SK-N-SH (cell line): ENCODE measurements around the gene DISP2. TPM values are rescaled to one million over a fixed set of nuclear protein-coding genes. Genes with fewer than 3 reads are reported as not detected.
A peak's percentile ranks its signal among the peaks of the same experiment; 100 is the strongest.

Experiments
- CTCF ChIA-PET: fragments of 300-600, 350-600 bp; formaldehyde crosslinking; extraction: SDS; loops from one replicate; lab custom pipeline; 2021; lab: Yijun Ruan, JAX
- POLR2A ChIA-PET: fragments of 350-600 bp; sonication (Branson Sonifier 250); formaldehyde crosslinking; extraction: SDS; loops from one replicate; lab custom pipeline; 2020; ENCODE audit warnings: antibody characterized with exemption, inconsistent platforms; lab: Yijun Ruan, JAX
- DNase-seq: peaks from one replicate; pipeline ENCODE4 v3.0.0; 2012
- H2AFZ ChIP-seq: fragments of 200-600 bp; sonication (generic); 2 replicates; pipeline ENCODE4 v1.8.1; 2016; ENCODE audit warnings: antibody characterized with exemption, mild to moderate bottlenecking, low read depth
- H3F3A ChIP-seq: fragments of 200-600 bp; sonication (generic); replicated peaks from 2 replicates; pipeline ENCODE3; 2016; ENCODE audit warnings: antibody characterized with exemption, mild to moderate bottlenecking; ENCODE audit not compliant: insufficient read depth
- H3K27ac ChIP-seq, 2 experiments: fragments of 200-500 bp in 1 of 2; fragments of 200-600 bp in 1 of 2; sonication (Bioruptor generic) in 1 of 2; sonication (generic), shearing (Covaris generic) in 1 of 2; 2 replicates each; pipeline versions ENCODE4 v1.5.1 to v1.6.1; 2014 to 2016; ENCODE audit warnings: low read depth in 2 of 2, inconsistent platforms in 1 of 2, low read length in 1 of 2, mild to moderate bottlenecking in 1 of 2, mixed read lengths in 1 of 2
- H3K27me3 ChIP-seq: fragments of 200-600 bp; sonication (generic), shearing (Covaris generic); 2 replicates; pipeline ENCODE4 v1.6.1; 2016; ENCODE audit warnings: mixed run types; ENCODE audit not compliant: insufficient read depth
- H3K36me3 ChIP-seq, 2 experiments: fragments of 200-500 bp in 1 of 2; fragments of 200-600 bp in 1 of 2; sonication (Bioruptor generic) in 1 of 2; sonication (generic) in 1 of 2; replicated peaks in 1 of 2; 2 replicates each; pipeline versions ENCODE3 to v1.5.1; 2014 to 2016; ENCODE audit warnings: low read length in 1 of 2, mild to moderate bottlenecking in 1 of 2; ENCODE audit not compliant: insufficient read depth in 2 of 2, control insufficient read depth in 1 of 2
- H3K4me1 ChIP-seq, 2 experiments: fragments of 200-500 bp in 1 of 2; fragments of 200-600 bp in 1 of 2; sonication (Bioruptor generic) in 1 of 2; sonication (generic), shearing (Covaris generic) in 1 of 2; 2 replicates each; pipeline versions ENCODE4 v1.5.1 to v1.6.1; 2014 to 2016; ENCODE audit warnings: low read depth in 1 of 2, low read length in 1 of 2, mixed run types in 1 of 2; ENCODE audit not compliant: insufficient read depth in 2 of 2, control insufficient read depth in 1 of 2
- H3K4me2 ChIP-seq: fragments of 200-600 bp; sonication (generic), shearing (Covaris generic); 2 replicates; pipeline ENCODE4 v1.6.1; 2017; ENCODE audit warnings: mixed run types
- H3K4me3 ChIP-seq, 2 experiments: fragments of 200-500 bp in 1 of 2; fragments of 200-600 bp in 1 of 2; sonication (Bioruptor generic) in 1 of 2; sonication (generic), shearing (Covaris generic) in 1 of 2; 2 replicates each; pipeline versions ENCODE4 v1.5.1 to v1.8.1; 2014 to 2016; ENCODE audit warnings: low read depth in 2 of 2, inconsistent platforms in 1 of 2, low read length in 1 of 2, mild to moderate bottlenecking in 1 of 2, mixed read lengths in 1 of 2, moderate library complexity in 1 of 2
- H3K79me2 ChIP-seq: fragments of 200-600 bp; sonication (generic); 2 replicates; pipeline ENCODE4 v1.8.1; 2017; ENCODE audit warnings: mild to moderate bottlenecking; ENCODE audit not compliant: insufficient read depth
- H3K9ac ChIP-seq: fragments of 200-600 bp; sonication (generic); 2 replicates; pipeline ENCODE4 v1.6.1; 2017; ENCODE audit warnings: mixed run types
- H3K9me2 ChIP-seq: fragments of 200-600 bp; sonication (generic); 2 replicates; pipeline ENCODE4 v1.6.1; 2017; ENCODE audit warnings: mixed run types
- H3K9me3 ChIP-seq: fragments of 200-600 bp; sonication (generic); 2 replicates; pipeline ENCODE4 v1.6.1; 2017; ENCODE audit warnings: mixed run types, mild to moderate bottlenecking, moderate library complexity
- H4K20me1 ChIP-seq: fragments of 200-600 bp; sonication (generic); 2 replicates; pipeline ENCODE4 v1.6.1; 2017; ENCODE audit warnings: mild to moderate bottlenecking, mixed run types; ENCODE audit not compliant: insufficient read depth
- CHD2 ChIP-seq: fragments of 150-350 bp; IDR thresholded peaks from 2 replicates; pipeline ENCODE4 v1.6.1; 2018; ENCODE audit warnings: low read length; ENCODE audit not compliant: partially characterized antibody
- CTCF ChIP-seq: fragments of 200-600 bp; sonication (generic); IDR thresholded peaks from 2 replicates; pipeline ENCODE4 v1.6.1; 2017; ENCODE audit warnings: antibody characterized with exemption, mild to moderate bottlenecking, moderate library complexity
- EP300 ChIP-seq, 2 experiments: IDR thresholded peaks; 2 replicates each; pipeline versions ENCODE4 v1.4.0 to v1.6.1; 2012; ENCODE audit warnings: borderline replicate concordance in 1 of 2, low read depth in 1 of 2, low read length in 1 of 2
- EZH2phosphoT487 ChIP-seq: fragments of 200-600 bp; sonication (generic); IDR thresholded peaks from 2 replicates; pipeline ENCODE4 v1.6.1; 2017; ENCODE audit warnings: low read depth, mixed run types, mild to moderate bottlenecking, antibody characterized with exemption, moderate library complexity, borderline replicate concordance
- FOSL2 ChIP-seq: IDR thresholded peaks from 2 replicates; pipeline ENCODE4 v1.4.0; 2012; ENCODE audit warnings: low read depth, mild to moderate bottlenecking, moderate library complexity, borderline replicate concordance
- FOXJ3 ChIP-seq: sonication (generic); formaldehyde crosslinking; IDR thresholded peaks from 2 replicates; pipeline ENCODE4 v1.5.1; 2020; ENCODE audit warnings: mild to moderate bottlenecking, missing genetic modification reagents
- MXI1 ChIP-seq: IDR thresholded peaks from 2 replicates; pipeline ENCODE4 v1.6.1; 2012; ENCODE audit warnings: mild to moderate bottlenecking, low read depth, low read length, improper control_type of control experiment
- NFIC ChIP-seq: IDR thresholded peaks from 2 replicates; pipeline ENCODE4 v1.4.0; 2012; ENCODE audit warnings: borderline replicate concordance
- NRF1 ChIP-seq: IDR thresholded peaks from 2 replicates; pipeline ENCODE4 v1.6.1; 2012; ENCODE audit warnings: low read depth, mild to moderate bottlenecking, low read length
- PBX3 ChIP-seq: IDR thresholded peaks from 2 replicates; pipeline ENCODE4; 2012
- POLR2AphosphoS5 ChIP-seq: IDR thresholded peaks from 2 replicates; pipeline ENCODE4 v1.6.1; 2012; ENCODE audit warnings: low read depth, low read length
- RAD21 ChIP-seq: IDR thresholded peaks from 2 replicates; pipeline ENCODE4 v1.6.1; 2012; ENCODE audit warnings: mild to moderate bottlenecking, low read length
- RCOR1 ChIP-seq: fragments of 150-350 bp; IDR thresholded peaks from 2 replicates; pipeline ENCODE4 v1.6.1; 2017; ENCODE audit warnings: antibody characterized with exemption, low read length
- RFX5 ChIP-seq: IDR thresholded peaks from 2 replicates; pipeline ENCODE4 v1.6.1; 2012; ENCODE audit warnings: mild to moderate bottlenecking, improper control_type of control experiment, low read length
- RXRA ChIP-seq: IDR thresholded peaks from 2 replicates; pipeline ENCODE4 v1.4.0; 2012; ENCODE audit warnings: low read depth, mild to moderate bottlenecking, borderline replicate concordance
- SIN3A ChIP-seq: IDR thresholded peaks from 2 replicates; pipeline ENCODE4 v1.6.1; 2012; ENCODE audit warnings: low read depth, mild to moderate bottlenecking, low read length, moderate library complexity, borderline replicate concordance
- SMC3 ChIP-seq: IDR thresholded peaks from 2 replicates; pipeline ENCODE4 v1.6.1; 2012; ENCODE audit warnings: low read depth, low read length, improper control_type of control experiment
- TAF1 ChIP-seq: IDR thresholded peaks from 2 replicates; pipeline ENCODE4 v1.6.1; 2012; ENCODE audit warnings: low read depth, mild to moderate bottlenecking, low read length, moderate library complexity, borderline replicate concordance
- TCF12 ChIP-seq: IDR thresholded peaks from 2 replicates; pipeline ENCODE4 v1.4.0; 2012
- TEAD4 ChIP-seq: IDR thresholded peaks from 2 replicates; pipeline ENCODE4 v1.4.0; 2012; ENCODE audit warnings: mild to moderate bottlenecking, borderline replicate concordance; ENCODE audit not compliant: insufficient read depth
- YY1 ChIP-seq: IDR thresholded peaks from 2 replicates; pipeline ENCODE4 v1.4.0; 2012; ENCODE audit warnings: low read depth, mild to moderate bottlenecking
- WGBS: methylation state at CpG from one replicate; pipeline ENCODE4 v1.1.6; 2017; ENCODE audit warnings: low lambda C conversion rate; 5-methylcytosine and 5-hydroxymethylcytosine counted together
- polyA plus RNA-seq, 3 experiments: library from polyadenylated mRNA; depleted of rRNA; stranded (reverse); fragments of >200 nt; gene quantifications; 2 replicates each; pipeline ENCODE4 v1.2.3, GENCODE V29; 2012
- TF ChIP-seq, protein P1 (sequence below): fragments of 150-350 bp; IDR thresholded peaks from 2 replicates; pipeline ENCODE4 v1.6.1; 2016; ENCODE audit warnings: mild to moderate bottlenecking, low read depth, low read length
- TF ChIP-seq, protein P2 (sequence below): fragments of 150-350 bp; IDR thresholded peaks from 2 replicates; pipeline ENCODE4 v1.6.1; 2017; ENCODE audit warnings: antibody characterized with exemption, low read length, low read depth, borderline replicate concordance
- TF ChIP-seq, protein P3 (sequence below): IDR thresholded peaks from 2 replicates; pipeline ENCODE4 v1.6.1; 2012; ENCODE audit warnings: mild to moderate bottlenecking, low read depth, low read length, moderate library complexity

The DISP2 gene
- polyA plus RNA-seq, 1 of the 3 experiments (the other 2 are of a cell fraction): 0.12 TPM

- H3K4me2 ChIP-seq: no peak overlapping the region
- H3K4me1 ChIP-seq: peaks cover 0 to 36% of the 10 kb centered on the region in 2 experiments; a peak in 2 of 4 replicates
- no peak overlapping the region; a peak in 1 of 4 replicates for H3K4me3 ChIP-seq
- H3K27me3 ChIP-seq: no peaks in the 10 kb centered on the region
- WGBS: 51% methylated on average over 9 of the region's 9 CpGs
- H4K20me1 ChIP-seq: no peaks in the 10 kb centered on the region
- DNase-seq: peak; percentile 88
- H3K79me2 ChIP-seq: no peaks in the 10 kb centered on the region
- no peak overlapping the region for H3K9ac ChIP-seq
- H3K9me3 ChIP-seq: no peaks in the 10 kb centered on the region
- POLR2A ChIA-PET: interaction anchor here (0.8 to 1.2 kb wide), 2 partner anchors 10 to 14 kb away, joined by 3 to 4 read pairs; partner anchors contain the start of gene CCDC9B
- H3K27ac ChIP-seq: peak overlapping the region in 1 of 2 experiments; percentile 60; a peak in 2 of 4 replicates
- H2AFZ ChIP-seq: no peak overlapping the region; the same call in 1 of the 2 replicates
- H3K36me3 ChIP-seq: no peaks in the 10 kb centered on the region
- no peaks in the 10 kb centered on the region for H3K9me2 ChIP-seq
- H3F3A ChIP-seq: peaks cover 6% of the 10 kb centered on the region
- CTCF ChIA-PET: interaction anchor here (0.7 to 70.6 kb wide), 10 partner anchors 9 to 80 kb away, joined by 3 to 2194 read pairs (median 4); partner anchors contain the start of genes ANKRD63, CCDC9B, INAFM2 and KNSTRN
- TF ChIP-seq TEAD4 (no peak), PBX3 (no peak), EP300 (IDR thresholded peaks at IDR 0.05; ENCODE audit: borderline replicate concordance in 1 of 2, low read depth in 1 of 2, low read length in 1 of 2) (no peak), RXRA (no peak), FOXJ3 (CRISPR knock-in tag) (no peak), SIN3A (no peak), YY1 (no peak), NRF1 (no peak), SMC3 (peak; percentile 54), MXI1 (no peak; the same call in 1 of the 2 replicates), FOSL2 (no peak), EZH2phosphoT487 (no peak), TAF1 (no peak), TCF12 (no peak), CTCF (peak; percentile 63), RFX5 (no peak), POLR2AphosphoS5 (no peak), RCOR1 (no peak), NFIC (0 out of 2 replicates have a peak, but pooled peaks have one; percentile 10), CHD2 (peak; percentile 92), RAD21 (peak; percentile 46)
- TF ChIP-seq, protein P1, sequence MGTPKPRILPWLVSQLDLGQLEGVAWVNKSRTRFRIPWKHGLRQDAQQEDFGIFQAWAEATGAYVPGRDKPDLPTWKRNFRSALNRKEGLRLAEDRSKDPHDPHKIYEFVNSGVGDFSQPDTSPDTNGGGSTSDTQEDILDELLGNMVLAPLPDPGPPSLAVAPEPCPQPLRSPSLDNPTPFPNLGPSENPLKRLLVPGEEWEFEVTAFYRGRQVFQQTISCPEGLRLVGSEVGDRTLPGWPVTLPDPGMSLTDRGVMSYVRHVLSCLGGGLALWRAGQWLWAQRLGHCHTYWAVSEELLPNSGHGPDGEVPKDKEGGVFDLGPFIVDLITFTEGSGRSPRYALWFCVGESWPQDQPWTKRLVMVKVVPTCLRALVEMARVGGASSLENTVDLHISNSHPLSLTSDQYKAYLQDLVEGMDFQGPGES: no peak
- TF ChIP-seq, protein P2, sequence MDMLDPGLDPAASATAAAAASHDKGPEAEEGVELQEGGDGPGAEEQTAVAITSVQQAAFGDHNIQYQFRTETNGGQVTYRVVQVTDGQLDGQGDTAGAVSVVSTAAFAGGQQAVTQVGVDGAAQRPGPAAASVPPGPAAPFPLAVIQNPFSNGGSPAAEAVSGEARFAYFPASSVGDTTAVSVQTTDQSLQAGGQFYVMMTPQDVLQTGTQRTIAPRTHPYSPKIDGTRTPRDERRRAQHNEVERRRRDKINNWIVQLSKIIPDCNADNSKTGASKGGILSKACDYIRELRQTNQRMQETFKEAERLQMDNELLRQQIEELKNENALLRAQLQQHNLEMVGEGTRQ: no peak
- TF ChIP-seq, protein P3, sequence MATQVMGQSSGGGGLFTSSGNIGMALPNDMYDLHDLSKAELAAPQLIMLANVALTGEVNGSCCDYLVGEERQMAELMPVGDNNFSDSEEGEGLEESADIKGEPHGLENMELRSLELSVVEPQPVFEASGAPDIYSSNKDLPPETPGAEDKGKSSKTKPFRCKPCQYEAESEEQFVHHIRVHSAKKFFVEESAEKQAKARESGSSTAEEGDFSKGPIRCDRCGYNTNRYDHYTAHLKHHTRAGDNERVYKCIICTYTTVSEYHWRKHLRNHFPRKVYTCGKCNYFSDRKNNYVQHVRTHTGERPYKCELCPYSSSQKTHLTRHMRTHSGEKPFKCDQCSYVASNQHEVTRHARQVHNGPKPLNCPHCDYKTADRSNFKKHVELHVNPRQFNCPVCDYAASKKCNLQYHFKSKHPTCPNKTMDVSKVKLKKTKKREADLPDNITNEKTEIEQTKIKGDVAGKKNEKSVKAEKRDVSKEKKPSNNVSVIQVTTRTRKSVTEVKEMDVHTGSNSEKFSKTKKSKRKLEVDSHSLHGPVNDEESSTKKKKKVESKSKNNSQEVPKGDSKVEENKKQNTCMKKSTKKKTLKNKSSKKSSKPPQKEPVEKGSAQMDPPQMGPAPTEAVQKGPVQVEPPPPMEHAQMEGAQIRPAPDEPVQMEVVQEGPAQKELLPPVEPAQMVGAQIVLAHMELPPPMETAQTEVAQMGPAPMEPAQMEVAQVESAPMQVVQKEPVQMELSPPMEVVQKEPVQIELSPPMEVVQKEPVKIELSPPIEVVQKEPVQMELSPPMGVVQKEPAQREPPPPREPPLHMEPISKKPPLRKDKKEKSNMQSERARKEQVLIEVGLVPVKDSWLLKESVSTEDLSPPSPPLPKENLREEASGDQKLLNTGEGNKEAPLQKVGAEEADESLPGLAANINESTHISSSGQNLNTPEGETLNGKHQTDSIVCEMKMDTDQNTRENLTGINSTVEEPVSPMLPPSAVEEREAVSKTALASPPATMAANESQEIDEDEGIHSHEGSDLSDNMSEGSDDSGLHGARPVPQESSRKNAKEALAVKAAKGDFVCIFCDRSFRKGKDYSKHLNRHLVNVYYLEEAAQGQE: no peak
These were observed 3.4 kb upstream of the DISP2 start for GRCh38 chr15:40354408-40355171.
